SK-N-DZ (cell line): ENCODE measurements around the gene CFAP61.

Experiments used
- DNase-seq: peaks from one replicate; pipeline ENCODE4 v3.0.0-alpha.2; 2015; ENCODE audit warnings: low spot score
- small RNA-seq, 2 experiments: library from RNA; depleted of rRNA; stranded (forward); fragments of <200 nt; gene quantifications; one replicate each; pipeline ENCODE3, GENCODE V24; 2014

Gene CFAP61

GRCh38 chr20:20393207-20394120, 341.1 kb downstream of the CFAP61 start:
- DNase-seq = no peak

DNA sequence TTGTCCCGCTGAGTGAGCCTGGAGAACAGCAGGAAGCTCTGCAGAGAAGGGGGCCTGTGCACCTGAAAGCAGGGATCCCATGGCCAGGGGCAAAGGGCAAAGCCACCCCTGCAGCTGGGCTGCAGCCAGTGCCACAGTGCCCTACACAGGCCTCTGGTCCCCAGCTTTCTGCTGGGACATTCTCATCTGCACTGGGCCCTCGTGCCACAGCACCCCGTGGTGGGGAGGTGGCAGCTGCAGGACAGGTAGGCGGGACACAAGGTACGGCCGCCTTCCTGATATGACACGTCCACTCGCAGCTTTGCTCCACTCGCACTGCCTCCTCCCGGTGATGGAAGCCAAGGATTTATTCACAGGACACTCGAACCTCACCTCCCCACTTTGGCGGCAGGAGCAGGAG, 342.8 kb downstream of the CFAP61 start:
- no peak for DNase-seq

DNA sequence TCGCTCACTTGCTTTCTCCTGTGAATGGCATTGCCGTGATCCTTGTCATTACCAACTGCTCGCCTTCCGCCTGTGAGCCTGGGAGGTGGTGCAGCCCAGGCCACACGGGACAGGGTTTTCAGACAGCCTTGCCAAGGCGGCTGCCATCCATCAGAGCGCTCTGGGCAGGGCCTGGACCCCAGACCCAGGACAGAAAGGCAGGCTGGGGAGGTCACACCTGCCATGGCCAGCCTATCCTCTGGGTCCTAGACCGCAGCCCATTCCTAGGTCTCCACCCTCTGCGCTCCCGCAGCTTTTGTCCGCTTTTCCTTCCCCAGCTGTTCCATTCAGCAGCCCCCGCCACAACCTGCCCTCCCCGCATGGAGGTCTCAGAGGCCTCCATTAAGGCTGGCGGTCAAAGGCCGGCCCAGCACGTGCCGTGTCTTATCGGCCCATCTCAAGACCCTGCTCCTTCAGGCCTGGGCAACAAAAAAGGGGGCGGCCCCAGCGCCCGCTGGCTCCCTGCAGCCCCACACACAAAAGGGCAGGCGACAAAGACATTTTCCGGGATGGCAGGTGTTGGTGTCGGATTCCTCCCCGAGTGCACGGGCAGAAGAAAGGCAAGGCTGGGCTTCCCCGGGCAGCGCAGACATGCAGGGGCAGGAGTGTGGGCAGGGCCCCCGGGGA, 343.7 kb downstream of the CFAP61 start:
- DNase-seq = peak; percentile 79

DNA sequence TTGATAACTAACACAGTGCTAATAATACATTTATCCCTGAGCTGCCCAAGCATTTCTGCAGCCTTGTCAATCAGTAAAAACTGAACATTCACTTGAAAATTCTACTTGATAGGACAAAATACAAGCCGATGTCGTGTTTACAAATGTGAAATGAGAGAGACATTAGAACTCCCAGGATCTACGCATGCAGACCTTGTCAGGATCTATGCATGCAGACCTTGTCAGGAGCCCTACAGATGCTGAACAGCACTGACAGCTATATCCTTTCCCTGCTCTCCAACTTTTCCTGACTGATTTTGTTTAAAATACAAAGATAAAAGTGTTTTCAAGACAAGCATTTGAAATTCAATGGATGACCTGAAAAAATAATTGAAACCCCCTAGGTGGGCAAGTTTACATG, 344.5 kb downstream of the CFAP61 start:
- no peak for DNase-seq

GRCh38 chr20:20398123-20398522, 345.8 kb downstream of the CFAP61 start:
- no peak for DNase-seq

GRCh38 chr20:20399531-20400500, 347.5 kb downstream of the CFAP61 start:
- DNase-seq = no peak

DNA sequence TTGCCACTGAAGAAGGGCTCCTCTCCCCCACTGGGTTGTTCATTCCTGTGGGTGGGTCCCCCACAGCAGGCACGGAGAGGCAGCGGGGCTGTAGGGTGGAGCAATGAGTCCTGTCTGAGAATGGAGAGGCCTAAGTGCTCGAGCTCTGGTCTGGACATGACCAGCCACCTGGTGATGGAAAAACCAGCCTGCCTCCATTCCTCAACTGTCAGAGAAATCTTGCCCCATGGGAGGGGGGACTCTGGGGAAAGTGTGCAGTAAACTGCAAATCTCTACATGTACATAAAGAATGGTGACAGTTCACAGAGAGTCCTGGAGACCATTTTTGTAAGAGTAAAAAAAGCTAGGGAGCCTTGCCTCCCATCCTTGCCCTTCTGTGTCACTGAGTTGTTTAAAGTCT, 349.7 kb downstream of the CFAP61 start:
- no peak for DNase-seq

GRCh38 chr20:20404633-20405032, 352.3 kb downstream of the CFAP61 start:
- no peak for DNase-seq

DNA sequence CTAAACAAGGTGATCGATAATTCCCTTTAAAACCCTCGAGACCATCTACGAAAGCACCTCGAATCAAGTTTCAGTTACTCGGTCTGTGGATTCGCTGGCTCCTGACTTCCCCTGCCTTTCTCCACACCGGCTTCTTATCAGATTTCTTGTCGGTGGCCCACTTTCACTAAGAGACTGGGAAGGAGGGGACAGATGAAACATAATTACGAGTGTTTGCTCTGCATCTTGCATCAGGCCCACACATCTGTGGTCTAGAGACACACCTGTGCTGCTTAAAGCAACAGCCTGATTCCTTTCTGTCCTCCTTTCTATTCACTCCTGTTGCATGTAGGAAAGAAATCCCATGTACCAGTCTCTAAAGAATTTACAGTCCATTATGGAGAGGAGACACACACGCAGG, 353.3 kb downstream of the CFAP61 start:
- peak; percentile 54 for DNase-seq

DNA sequence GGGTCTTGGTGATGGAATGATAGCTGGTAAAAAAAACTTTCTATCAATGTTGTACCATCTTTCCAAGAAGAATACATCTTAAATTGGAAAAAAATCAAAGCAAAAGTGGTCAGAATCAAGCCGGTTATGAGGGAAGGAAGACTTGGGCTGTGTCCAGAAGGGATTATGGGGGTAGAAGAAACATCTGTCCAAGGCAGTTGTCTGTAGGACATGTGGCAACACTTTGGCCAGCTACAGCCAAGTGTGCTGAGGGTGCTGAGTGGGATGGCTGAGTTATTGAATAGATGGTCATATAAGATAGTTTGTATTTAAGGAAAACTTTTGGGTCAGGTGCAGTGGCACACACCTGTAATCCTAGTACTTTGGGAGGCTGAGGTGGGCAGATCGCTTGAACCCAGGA, 354.0 kb downstream of the CFAP61 start:
- no peak for DNase-seq

DNA sequence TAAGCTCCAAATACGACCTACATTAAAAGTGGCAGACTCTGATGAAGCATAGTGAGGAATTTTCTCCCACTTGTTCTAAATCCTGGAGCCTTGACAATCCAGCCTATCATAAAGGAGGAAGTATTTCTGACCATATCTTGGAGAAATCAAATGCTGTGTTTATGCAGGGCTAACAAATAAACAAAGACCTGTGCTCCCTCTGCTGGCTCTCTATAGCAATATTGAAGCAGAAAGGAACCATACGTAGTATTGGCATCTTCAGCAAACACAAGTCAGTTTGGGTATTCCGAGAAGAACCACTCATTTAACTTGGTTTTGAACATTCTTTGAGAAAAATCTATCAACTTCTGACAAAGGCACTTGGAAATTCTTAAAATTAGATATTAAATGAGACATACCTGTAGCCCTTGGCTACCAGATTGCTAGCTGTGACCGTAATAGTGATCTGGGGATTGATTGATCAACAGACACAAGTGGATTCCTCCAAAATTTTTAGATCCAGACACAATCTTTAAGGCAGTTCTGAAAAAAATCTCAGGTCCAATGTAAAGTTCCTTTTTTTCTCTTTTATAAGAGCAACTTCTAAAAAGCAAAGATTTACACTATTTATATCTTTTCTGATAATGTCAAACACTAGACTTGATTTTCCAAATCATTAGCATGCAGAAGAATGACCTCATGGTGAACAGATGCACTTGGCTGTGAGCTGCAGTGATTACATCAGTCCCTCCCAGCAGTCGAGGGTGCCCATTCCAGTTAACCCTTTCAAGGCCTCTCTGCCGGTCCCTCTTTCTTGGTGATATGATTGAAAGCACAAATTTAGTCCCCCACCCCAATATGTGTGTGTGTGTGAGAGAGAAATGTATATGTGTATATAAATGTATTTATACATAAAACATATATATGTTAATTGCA, 355.8 kb downstream of the CFAP61 start:
- peak; percentile 69 for DNase-seq

DNA sequence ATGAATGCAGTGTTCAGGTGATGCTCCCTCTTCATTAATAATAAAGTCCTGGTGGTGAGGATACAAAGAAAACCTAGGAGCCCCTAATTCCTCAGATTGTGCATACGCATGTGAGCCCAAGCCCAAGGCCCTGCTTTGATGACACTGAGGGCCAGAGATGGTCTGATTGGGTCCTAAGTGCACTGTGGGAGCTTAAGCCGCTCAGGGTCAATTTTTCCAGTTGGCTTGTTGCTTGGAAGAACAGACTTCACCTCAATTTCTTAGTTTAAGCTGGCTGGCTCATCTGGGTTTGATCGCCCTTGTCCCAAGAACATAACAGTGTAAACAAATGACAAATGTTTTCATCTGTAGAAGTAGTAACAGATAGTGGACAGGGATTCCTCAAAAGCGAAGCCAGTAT, 357.0 kb downstream of the CFAP61 start:
- DNase-seq = no peak

Small RNA genes lying within 50 kb of the gene (small RNA-seq; reads per million reads assigned to genes)
- gene RN7SL690P = 0 reads per million in 2 experiments
